MM.1S (cell line): ENCODE measurements around the gene LGALS7.

Experiments used
- DNase-seq: peaks from one replicate; pipeline ENCODE4 v3.0.0-alpha.2; 2015
- H2AFZ ChIP-seq: fragments of 300-600 bp; sonication (generic); 2 replicates; pipeline ENCODE4 v1.6.0; 2016; ENCODE audit warnings: antibody characterized with exemption, low read length
- H3F3A ChIP-seq: fragments of 300-600 bp; sonication (generic); 2 replicates; pipeline ENCODE4 v1.6.1; 2016; ENCODE audit warnings: mild to moderate bottlenecking, antibody characterized with exemption, low read length, moderate library complexity, mixed read lengths; ENCODE audit not compliant: insufficient read depth
- H3K27ac ChIP-seq: fragments of 300-600 bp; sonication (generic); 2 replicates; pipeline ENCODE4 v1.5.1; 2016; ENCODE audit warnings: mild to moderate bottlenecking, low read length
- H3K27me3 ChIP-seq: fragments of 300-600 bp; sonication (generic); replicated peaks from 2 replicates; pipeline ENCODE4 v1.6.0; 2016; ENCODE audit warnings: low read length; ENCODE audit not compliant: insufficient read depth
- H3K36me3 ChIP-seq: fragments of 300-600 bp; sonication (generic); replicated peaks from 2 replicates; pipeline ENCODE4 v1.6.1; 2016; ENCODE audit warnings: mild to moderate bottlenecking, low read length, mixed read lengths; ENCODE audit not compliant: insufficient read depth
- H3K4me1 ChIP-seq: fragments of 300-600 bp; sonication (generic); 2 replicates; pipeline ENCODE4 v1.6.1; 2016; ENCODE audit warnings: low read length, mixed read lengths
- H3K4me2 ChIP-seq: fragments of 300-600 bp; sonication (generic); 2 replicates; pipeline ENCODE4 v1.6.0; 2016; ENCODE audit warnings: low read depth, low read length
- H3K4me3 ChIP-seq: fragments of 300-600 bp; sonication (generic); 2 replicates; pipeline ENCODE4 v1.5.1; 2016; ENCODE audit warnings: low read length, mixed read lengths
- H3K79me2 ChIP-seq: fragments of 300-600 bp; sonication (generic); 2 replicates; pipeline ENCODE4 v1.6.1; 2016; ENCODE audit warnings: mixed run types, low read length, mixed read lengths
- H3K9ac ChIP-seq: fragments of 300-600 bp; sonication (generic); 2 replicates; pipeline ENCODE4 v1.6.1; 2016; ENCODE audit warnings: low read length, mixed read lengths
- H3K9me2 ChIP-seq: fragments of 300-600 bp; sonication (generic); replicated peaks from 2 replicates; pipeline ENCODE4 v1.6.1; 2016; ENCODE audit warnings: mild to moderate bottlenecking, low read length, mixed read lengths; ENCODE audit not compliant: insufficient read depth
- H3K9me3 ChIP-seq: fragments of 300-600 bp; sonication (generic); replicated peaks from 2 replicates; pipeline ENCODE4 v1.6.1; 2016; ENCODE audit warnings: mild to moderate bottlenecking, low read length, mixed read lengths; ENCODE audit not compliant: insufficient read depth
- H4K20me1 ChIP-seq: fragments of 300-600 bp; sonication (generic); 2 replicates; pipeline ENCODE4 v1.6.1; 2016; ENCODE audit warnings: mild to moderate bottlenecking, low read length, moderate library complexity, mixed read lengths; ENCODE audit not compliant: insufficient read depth
- CTCF ChIP-seq: fragments of 300-600 bp; sonication (generic); IDR thresholded peaks from 2 replicates; pipeline ENCODE4 v1.5.1; 2016; ENCODE audit warnings: antibody characterized with exemption, low read length, mixed read lengths
- EZH2 ChIP-seq: fragments of 300-600 bp; sonication (generic); optimal IDR thresholded peaks from 2 replicates; pipeline ENCODE3; 2017; ENCODE audit warnings: low read depth, mild to moderate bottlenecking, antibody characterized with exemption, low read length, mixed read lengths
- EZH2phosphoT487 ChIP-seq: fragments of 300-600 bp; sonication (generic); IDR thresholded peaks from 2 replicates; pipeline ENCODE4 v1.6.1; 2018; ENCODE audit warnings: antibody characterized with exemption, low read length

The LGALS7 gene

DNA sequence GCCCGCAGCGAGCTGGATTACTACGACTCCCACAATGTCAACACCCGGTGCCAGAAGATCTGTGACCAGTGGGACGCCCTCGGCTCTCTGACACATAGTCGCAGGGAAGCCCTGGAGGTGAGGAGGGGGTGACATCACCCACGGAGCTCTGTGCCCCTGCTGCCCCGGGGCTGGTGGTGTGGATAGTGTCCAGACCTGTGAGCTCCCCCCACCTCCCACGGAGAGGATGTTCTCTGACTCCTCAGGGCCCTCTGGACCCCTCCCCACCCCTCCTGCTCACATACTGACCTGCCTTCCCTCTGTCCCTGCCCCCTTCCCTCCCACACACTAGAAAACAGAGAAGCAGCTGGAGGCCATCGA lies 49.7 kb downstream of the LGALS7 start:
- H3K9me3 ChIP-seq = no peaks in the 10 kb centered on the region

DNA sequence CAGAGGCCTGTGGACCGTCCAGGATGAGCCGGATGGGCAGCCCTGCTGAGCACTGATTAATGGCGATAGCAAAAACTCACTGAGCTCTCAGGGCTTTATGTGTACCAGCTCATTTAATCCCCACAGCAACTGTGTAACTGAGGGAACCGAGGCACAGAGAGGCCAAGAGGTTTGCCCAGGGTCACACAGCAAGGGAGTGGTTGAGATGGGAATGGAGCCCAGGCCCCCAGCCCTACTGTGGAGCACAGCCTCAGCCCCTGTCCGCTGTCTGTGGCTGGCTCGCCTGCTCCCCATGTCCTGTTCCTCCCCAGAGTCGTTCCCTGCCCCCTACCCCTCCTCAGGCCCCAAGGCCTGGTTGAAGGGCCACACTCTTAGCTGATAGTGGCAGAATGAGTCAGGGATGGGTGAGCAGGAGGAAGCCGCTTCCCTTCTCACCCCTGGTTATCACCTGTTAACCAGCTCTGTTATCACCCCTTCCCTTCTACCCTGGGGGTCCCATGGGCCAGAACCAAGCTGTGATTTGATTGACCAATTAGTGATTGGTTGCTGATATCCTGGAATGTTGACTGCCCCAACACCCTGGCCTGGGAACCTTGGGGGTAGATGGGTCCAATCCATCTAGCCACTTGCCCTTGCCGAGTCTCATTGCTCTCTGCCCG lies 50.2 kb downstream of the LGALS7 start:
- DNase-seq = no peak
- Histone ChIP-seq H3K27ac (no peak overlapping the region), H3K79me2 (no peaks in the 10 kb centered on the region), H3K9me2 (no peaks in the 10 kb centered on the region), H3K4me1 (no peaks in the 10 kb centered on the region), H2AFZ (no peak overlapping the region), H3K9me3 (no peaks in the 10 kb centered on the region), H3K9ac (no peak overlapping the region), H4K20me1 (no peaks in the 10 kb centered on the region), H3K36me3 (no peaks in the 10 kb centered on the region; the same call in 1 of the 2 replicates), H3K27me3 (no peaks in the 10 kb centered on the region), H3F3A (no peaks in the 10 kb centered on the region), H3K4me3 (no peak overlapping the region), H3K4me2 (no peak overlapping the region)
- TF ChIP-seq CTCF = no peak
- no peak for TF ChIP-seq EZH2
- no peak for TF ChIP-seq EZH2phosphoT487

More for the DNA sequence above, 49.7 kb downstream of the LGALS7 start:
- H2AFZ ChIP-seq = no peak overlapping the region
- no peaks in the 10 kb centered on the region; the same call in 1 of the 2 replicates for H3K36me3 ChIP-seq
- no peaks in the 10 kb centered on the region for H3K27me3 ChIP-seq
- TF ChIP-seq EZH2phosphoT487 (no peak), CTCF (no peak), EZH2 (no peak)
- no peak overlapping the region for H3K27ac ChIP-seq
- H3K9me2 ChIP-seq = no peaks in the 10 kb centered on the region
- DNase-seq = no peak
- no peak overlapping the region for H3K9ac ChIP-seq
- no peak overlapping the region for H3K4me3 ChIP-seq
- no peaks in the 10 kb centered on the region for H4K20me1 ChIP-seq
- no peaks in the 10 kb centered on the region for H3K79me2 ChIP-seq
- H3F3A ChIP-seq = no peaks in the 10 kb centered on the region
- H3K4me2 ChIP-seq = no peak overlapping the region
- no peaks in the 10 kb centered on the region for H3K4me1 ChIP-seq

GRCh38 chr19:38721979-38722773 lies 51.1 kb downstream of the LGALS7 start:
- TF ChIP-seq CTCF = no peak
- no peak for TF ChIP-seq EZH2phosphoT487
- TF ChIP-seq EZH2 = no peak
- H3K4me2 ChIP-seq = no peak overlapping the region
- H3K9me2 ChIP-seq = no peaks in the 10 kb centered on the region
- no peaks in the 10 kb centered on the region for H3K27me3 ChIP-seq
- no peaks in the 10 kb centered on the region for H3K79me2 ChIP-seq
- H4K20me1 ChIP-seq = no peaks in the 10 kb centered on the region
- no peak overlapping the region for H3K9ac ChIP-seq
- no peak overlapping the region for H3K27ac ChIP-seq
- H3K4me1 ChIP-seq = no peaks in the 10 kb centered on the region
- no peak for DNase-seq
- H3K9me3 ChIP-seq = no peaks in the 10 kb centered on the region
- H3F3A ChIP-seq = no peaks in the 10 kb centered on the region
- no peak overlapping the region for H3K4me3 ChIP-seq
- H2AFZ ChIP-seq = no peak overlapping the region
- H3K36me3 ChIP-seq = no peaks in the 10 kb centered on the region; the same call in 1 of the 2 replicates
